ENCODE data around the gene DIP2A.
A peak's percentile ranks its signal among the peaks of the same experiment; 100 is the strongest.

Gene DIP2A

GRCh38 chr21:46458315-46459023 is at the start of gene DIP2A:
TSS of gene DIP2A (plus strand) at chr21:46458891. CDS start at chr21:46459132, 241 bp downstream.
- DNase-seq (ENCODE audit: low read depth in 2 of 2) = peak; percentile 83 to 87

GRCh38 chr21:46409641-46410406 is 48.9 kb upstream of the DIP2A start:
- DNase-seq (ENCODE audit: low read depth in 2 of 2) = no peak

GRCh38 chr21:46410516-46410915 is 48.2 kb upstream of the DIP2A start:
- no peak for DNase-seq (ENCODE audit: low read depth in 2 of 2)

GRCh38 chr21:46411236-46411635 is 47.5 kb upstream of the DIP2A start:
- DNase-seq (ENCODE audit: low read depth in 2 of 2) = no peak

- no peak for DNase-seq (ENCODE audit: low read depth in 2 of 2)
These were observed 47.0 kb upstream of the DIP2A start for GRCh38 chr21:46411691-46412090.

GRCh38 chr21:46412521-46413364 is 45.9 kb upstream of the DIP2A start:
- DNase-seq (ENCODE audit: low read depth in 2 of 2) = no peak

GRCh38 chr21:46413365-46413696 is 45.4 kb upstream of the DIP2A start:
- no peak for DNase-seq (ENCODE audit: low read depth in 2 of 2)

GRCh38 chr21:46414965-46415275 is 43.8 kb upstream of the DIP2A start:
- DNase-seq (ENCODE audit: low read depth in 2 of 2) = no peak

- DNase-seq (ENCODE audit: low read depth in 2 of 2) = no peak
These were observed 42.1 kb upstream of the DIP2A start for GRCh38 chr21:46416551-46416950.

GRCh38 chr21:46418265-46418946 is 40.3 kb upstream of the DIP2A start:
- no peak for DNase-seq (ENCODE audit: low read depth in 2 of 2)

GRCh38 chr21:46420241-46421190 is 38.2 kb upstream of the DIP2A start:
- DNase-seq (ENCODE audit: low read depth in 2 of 2) = no peak

GRCh38 chr21:46421191-46421750 is 37.4 kb upstream of the DIP2A start:
- no peak for DNase-seq (ENCODE audit: low read depth in 2 of 2)

GRCh38 chr21:46421756-46422555 is 36.7 kb upstream of the DIP2A start:
- DNase-seq (ENCODE audit: low read depth in 2 of 2) = no peak

GRCh38 chr21:46422636-46423241 is 36.0 kb upstream of the DIP2A start:
- DNase-seq (ENCODE audit: low read depth in 2 of 2) = no peak

- DNase-seq (ENCODE audit: low read depth in 2 of 2) = no peak
These were observed 35.1 kb upstream of the DIP2A start for GRCh38 chr21:46423546-46424038.

- no peak for DNase-seq (ENCODE audit: low read depth in 2 of 2)
These were observed 34.6 kb upstream of the DIP2A start for GRCh38 chr21:46424039-46424591.

- DNase-seq (ENCODE audit: low read depth in 2 of 2) = no peak
These were observed 34.1 kb upstream of the DIP2A start for GRCh38 chr21:46424621-46425020.

GRCh38 chr21:46425041-46425440 is 33.6 kb upstream of the DIP2A start:
- DNase-seq (ENCODE audit: low read depth in 2 of 2) = no peak

- no peak for DNase-seq (ENCODE audit: low read depth in 2 of 2)
These were observed 33.1 kb upstream of the DIP2A start for GRCh38 chr21:46425571-46425970.

Data from stimulated activated CD4-positive, alpha-beta T cell treated with anti-CD3 and anti-CD28 coated beads, Interleukin-1b, Interleukin-23, amount 100 ng/mL, for 1 hour (primary cell).